ENCODE results near the gene NFATC1. TPM values are rescaled to one million over a fixed set of nuclear protein-coding genes. Genes with fewer than 3 reads are reported as not detected.

The NFATC1 gene
- total and polyA plus RNA-seq, 2 donors = 5.4 to 23.8 TPM

DNA sequence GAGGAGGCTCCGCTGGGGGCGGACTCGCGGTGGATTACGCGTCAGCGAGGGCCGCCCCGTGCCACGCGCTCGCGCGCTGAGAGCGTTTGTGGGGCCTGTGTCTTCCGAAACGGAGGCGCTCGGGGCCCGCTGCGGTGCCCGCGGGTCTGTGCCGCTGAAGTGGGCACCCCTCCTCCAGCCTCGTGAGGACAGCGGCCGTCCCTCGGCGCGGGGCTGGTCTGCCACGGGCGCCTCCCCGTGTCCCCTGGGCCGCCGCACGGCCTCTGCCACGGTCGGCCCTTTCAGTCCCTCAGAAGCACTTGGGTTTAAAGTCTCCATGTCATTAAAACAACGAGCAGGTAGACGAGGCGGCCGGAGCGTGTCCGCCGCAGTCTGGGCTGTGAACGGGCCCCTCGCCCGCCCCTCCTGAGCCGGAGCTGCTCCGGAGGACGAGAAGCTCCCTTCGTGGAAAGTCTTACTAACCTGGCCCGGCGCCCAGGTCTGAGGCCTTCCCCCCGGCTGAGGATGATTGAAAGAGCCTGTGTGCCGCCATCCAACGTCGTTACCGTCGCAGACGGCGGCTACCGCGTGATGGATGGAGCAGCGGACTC lies 97.6 kb downstream of the NFATC1 start:
- DNase-seq (ENCODE audit: low read depth in 6 of 9, low spot score in 9 of 9) = no peak
- no peak overlapping the region for H3K4me3 ChIP-seq (ENCODE audit: low read length in 2 of 2)
- no peaks in the 10 kb centered on the region for H3K27me3 ChIP-seq (ENCODE audit: control insufficient read depth in 2 of 2, insufficient read depth in 1 of 2, low read length in 1 of 2)
- peaks cover 0 to 7% of the 10 kb centered on the region in 2 donors for H3K4me1 ChIP-seq (ENCODE audit: control insufficient read depth in 2 of 2, insufficient read depth in 2 of 2, low read length in 2 of 2)
- peaks cover 2 to 31% of the 10 kb centered on the region in 2 donors for H3K36me3 ChIP-seq (ENCODE audit: control insufficient read depth in 2 of 2, insufficient read depth in 2 of 2, low read length in 1 of 2)
- 97% methylated on average over 65 of the region's 65 CpGs for WGBS
- H3K27ac ChIP-seq (ENCODE audit: low read depth in 1 of 2, low read length in 1 of 2) = no peak overlapping the region
- H3K9me3 ChIP-seq (ENCODE audit: control insufficient read depth in 2 of 2, insufficient read depth in 1 of 2, low read length in 1 of 2) = peaks cover 2 to 31% of the 10 kb centered on the region in 2 donors

DNA sequence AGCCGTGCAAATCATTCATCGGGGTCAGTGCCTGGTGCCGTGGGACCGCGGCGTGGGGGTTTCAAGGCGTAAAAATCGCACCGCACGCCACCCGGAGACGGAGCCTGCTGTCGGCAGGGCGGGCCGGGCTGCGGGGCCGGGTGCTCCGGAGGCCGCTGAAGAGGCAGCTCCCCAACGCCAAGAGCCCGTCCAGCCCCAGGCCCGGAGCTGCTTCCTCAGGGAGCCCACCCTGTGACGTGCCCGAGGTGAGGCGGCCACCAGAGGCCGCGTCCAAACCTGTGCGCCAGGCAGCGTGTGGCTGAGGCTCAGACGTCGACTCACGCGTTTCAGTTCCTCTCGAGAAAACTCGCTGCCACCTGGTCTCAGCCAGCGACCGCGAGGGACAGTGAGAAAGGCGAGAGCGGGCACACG lies 98.1 kb downstream of the NFATC1 start:
- H3K4me1 ChIP-seq (ENCODE audit: control insufficient read depth in 2 of 2, insufficient read depth in 2 of 2, low read length in 2 of 2) = peaks cover 0 to 7% of the 10 kb centered on the region in 2 donors
- no peak for DNase-seq (ENCODE audit: low read depth in 6 of 9, low spot score in 9 of 9)
- peaks cover 2 to 26% of the 10 kb centered on the region in 2 donors for H3K36me3 ChIP-seq (ENCODE audit: control insufficient read depth in 2 of 2, insufficient read depth in 2 of 2, low read length in 1 of 2)
- H3K27ac ChIP-seq (ENCODE audit: low read depth in 1 of 2, low read length in 1 of 2) = no peak overlapping the region
- H3K27me3 ChIP-seq (ENCODE audit: control insufficient read depth in 2 of 2, insufficient read depth in 1 of 2, low read length in 1 of 2) = no peaks in the 10 kb centered on the region
- peaks cover 4 to 34% of the 10 kb centered on the region in 2 donors for H3K9me3 ChIP-seq (ENCODE audit: control insufficient read depth in 2 of 2, insufficient read depth in 1 of 2, low read length in 1 of 2)
- no peak overlapping the region for H3K4me3 ChIP-seq (ENCODE audit: low read length in 2 of 2)
- 97% methylated on average over 41 of the region's 41 CpGs for WGBS

DNA sequence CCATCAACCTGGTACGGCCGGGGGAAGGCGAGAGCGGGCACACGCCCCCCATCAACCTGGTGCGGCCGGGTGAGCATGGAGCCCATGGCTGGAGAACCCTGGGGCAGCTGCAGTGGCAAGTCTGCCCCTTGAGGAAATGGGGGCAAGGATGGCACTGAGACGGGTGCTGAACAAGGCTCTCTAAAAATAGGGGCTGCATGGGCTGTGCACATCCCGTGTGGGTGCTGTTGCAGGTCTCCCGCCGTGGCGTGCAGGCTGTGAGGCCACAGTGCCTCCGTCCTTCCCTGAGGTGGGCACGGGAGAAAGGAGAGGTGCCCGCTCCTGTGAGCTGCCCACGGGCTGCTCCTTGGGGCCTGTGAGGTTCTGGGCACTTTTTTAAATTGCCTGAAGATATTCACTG lies 99.2 kb downstream of the NFATC1 start:
- 98% methylated on average over 16 of the region's 16 CpGs for WGBS

DNA sequence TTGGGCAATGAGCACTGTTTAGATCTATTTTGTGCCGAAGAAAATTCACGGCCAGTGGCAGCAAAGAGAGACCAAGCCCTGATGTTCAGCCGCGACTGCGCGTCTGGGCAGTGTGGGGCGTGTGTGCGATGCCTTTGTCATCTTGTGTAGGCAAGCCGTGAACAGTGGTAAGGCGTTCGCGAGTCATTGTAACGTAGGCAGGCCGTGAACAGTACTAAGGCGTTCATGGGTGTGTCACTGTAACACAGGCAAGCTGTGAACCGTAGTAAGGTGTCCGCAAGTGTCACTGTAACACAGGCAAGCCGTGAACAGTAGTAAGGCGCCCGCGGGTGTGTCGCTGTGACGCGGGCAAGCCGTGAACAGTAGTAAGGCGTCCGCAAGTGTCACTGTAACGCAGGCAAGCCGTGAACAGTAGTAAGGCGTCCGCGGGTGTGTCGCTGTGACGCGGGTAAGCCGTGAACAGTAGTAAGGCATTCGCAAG lies 99.9 kb downstream of the NFATC1 start:
- no peak for DNase-seq (ENCODE audit: low read depth in 6 of 9, low spot score in 9 of 9)
- H3K27ac ChIP-seq (ENCODE audit: low read depth in 1 of 2, low read length in 1 of 2) = no peak overlapping the region

More for the DNA sequence above, 99.2 kb downstream of the NFATC1 start:
- H3K4me3 ChIP-seq (ENCODE audit: low read length in 2 of 2) = no peak overlapping the region
- H3K27me3 ChIP-seq (ENCODE audit: control insufficient read depth in 2 of 2, insufficient read depth in 1 of 2, low read length in 1 of 2) = no peaks in the 10 kb centered on the region
- peaks cover 0 to 20% of the 10 kb centered on the region in 2 donors for H3K36me3 ChIP-seq (ENCODE audit: control insufficient read depth in 2 of 2, insufficient read depth in 2 of 2, low read length in 1 of 2)
- DNase-seq (ENCODE audit: low read depth in 6 of 9, low spot score in 9 of 9) = no peak
- peaks cover 4 to 34% of the 10 kb centered on the region in 2 donors for H3K9me3 ChIP-seq (ENCODE audit: control insufficient read depth in 2 of 2, insufficient read depth in 1 of 2, low read length in 1 of 2)
- H3K4me1 ChIP-seq (ENCODE audit: control insufficient read depth in 2 of 2, insufficient read depth in 2 of 2, low read length in 2 of 2) = peaks cover 0 to 3% of the 10 kb centered on the region in 2 donors
- H3K27ac ChIP-seq (ENCODE audit: low read depth in 1 of 2, low read length in 1 of 2) = no peak overlapping the region

DNA sequence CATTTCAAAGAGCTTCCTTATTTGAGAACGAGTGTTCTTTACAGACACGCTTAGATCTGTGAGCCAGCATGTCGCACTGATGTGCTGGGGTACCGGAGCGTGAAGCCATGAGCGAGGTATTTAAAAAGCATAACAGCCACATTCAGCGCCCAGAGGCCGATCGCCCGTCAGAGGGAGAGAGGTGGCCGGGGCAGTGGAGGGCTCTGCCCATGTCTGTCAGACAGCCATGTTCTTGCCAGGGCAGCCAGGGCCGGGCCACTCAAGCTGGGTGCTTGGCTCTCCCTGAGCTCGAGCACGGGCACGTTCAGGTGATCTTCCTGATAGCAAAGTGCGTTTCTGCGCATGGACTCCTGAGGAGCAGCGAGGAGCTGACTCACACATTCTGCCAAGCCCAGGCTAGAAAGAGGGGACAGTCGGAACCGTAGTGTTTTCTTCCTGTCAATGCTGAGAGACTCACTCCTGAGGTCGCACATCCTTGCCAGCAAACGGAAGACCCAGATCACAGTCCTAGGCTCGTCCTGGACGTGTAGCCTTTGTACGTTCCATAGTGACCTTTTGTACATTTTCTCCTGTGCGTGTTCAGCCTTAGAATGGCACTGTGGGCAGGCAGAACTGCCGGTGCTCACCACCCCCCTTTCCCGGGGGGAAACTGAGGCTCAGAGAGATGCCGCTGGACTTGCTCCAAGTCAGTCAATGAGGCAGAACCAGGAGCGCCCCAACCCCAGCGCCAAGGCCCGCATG lies 100.7 kb downstream of the NFATC1 start:
- H3K4me1 ChIP-seq (ENCODE audit: control insufficient read depth in 2 of 2, insufficient read depth in 2 of 2, low read length in 2 of 2) = peaks cover 0 to 3% of the 10 kb centered on the region in 2 donors
- no peak for DNase-seq (ENCODE audit: low read depth in 6 of 9, low spot score in 9 of 9)
- peaks cover 0 to 16% of the 10 kb centered on the region in 2 donors for H3K36me3 ChIP-seq (ENCODE audit: control insufficient read depth in 2 of 2, insufficient read depth in 2 of 2, low read length in 1 of 2)
- no peak overlapping the region for H3K4me3 ChIP-seq (ENCODE audit: low read length in 2 of 2)
- peaks cover 4 to 34% of the 10 kb centered on the region in 2 donors for H3K9me3 ChIP-seq (ENCODE audit: control insufficient read depth in 2 of 2, insufficient read depth in 1 of 2, low read length in 1 of 2)
- H3K27me3 ChIP-seq (ENCODE audit: control insufficient read depth in 2 of 2, insufficient read depth in 1 of 2, low read length in 1 of 2) = no peaks in the 10 kb centered on the region
- WGBS = 94% methylated on average over 32 of the region's 32 CpGs
- peak overlapping the region in 1 of 2 donors; percentile 30 for H3K27ac ChIP-seq (ENCODE audit: low read depth in 1 of 2, low read length in 1 of 2)

More for the DNA sequence above, 99.9 kb downstream of the NFATC1 start:
- H3K9me3 ChIP-seq (ENCODE audit: control insufficient read depth in 2 of 2, insufficient read depth in 1 of 2, low read length in 1 of 2) = peaks cover 4 to 34% of the 10 kb centered on the region in 2 donors
- 95% methylated on average over 37 of the region's 37 CpGs for WGBS
- H3K4me1 ChIP-seq (ENCODE audit: control insufficient read depth in 2 of 2, insufficient read depth in 2 of 2, low read length in 2 of 2) = peaks cover 0 to 3% of the 10 kb centered on the region in 2 donors
- no peaks in the 10 kb centered on the region for H3K27me3 ChIP-seq (ENCODE audit: control insufficient read depth in 2 of 2, insufficient read depth in 1 of 2, low read length in 1 of 2)
- no peak overlapping the region for H3K4me3 ChIP-seq (ENCODE audit: low read length in 2 of 2)
- peaks cover 0 to 17% of the 10 kb centered on the region in 2 donors for H3K36me3 ChIP-seq (ENCODE audit: control insufficient read depth in 2 of 2, insufficient read depth in 2 of 2, low read length in 1 of 2)

DNA sequence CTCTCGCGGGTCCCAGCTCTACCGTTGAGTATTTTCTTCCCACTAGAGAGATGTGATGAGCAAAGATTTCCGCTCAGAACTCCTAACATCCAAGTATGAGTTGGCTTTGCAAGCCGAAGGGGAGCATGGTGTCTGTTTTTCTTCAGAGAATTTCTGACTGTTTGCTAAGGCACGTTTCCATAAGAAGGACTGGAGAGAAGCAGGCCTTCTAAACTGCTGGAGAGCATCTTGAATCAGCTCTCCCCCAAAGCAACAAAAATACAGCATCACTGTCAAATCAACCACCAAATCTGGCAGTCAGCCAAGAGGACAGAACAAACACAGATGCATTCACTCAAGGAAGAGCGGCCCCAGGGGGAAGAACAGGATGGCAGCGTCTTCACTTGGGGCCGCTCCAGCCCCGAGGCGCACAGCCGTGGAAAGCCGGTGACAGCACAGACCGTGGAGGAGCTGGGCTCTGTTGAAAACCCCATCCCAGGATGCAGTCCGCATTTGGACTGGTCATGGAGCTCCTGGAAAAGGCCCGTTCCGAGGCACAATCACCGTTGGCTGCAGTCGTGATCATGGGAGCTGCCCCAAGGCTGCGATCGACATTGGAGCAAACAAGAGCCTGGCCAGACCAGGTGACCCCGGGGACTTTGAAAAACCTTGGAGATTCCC lies 101.4 kb downstream of the NFATC1 start:
- DNase-seq (ENCODE audit: low read depth in 6 of 9, low spot score in 9 of 9) = no peak
- H3K27ac ChIP-seq (ENCODE audit: low read depth in 1 of 2, low read length in 1 of 2) = peak overlapping the region in 1 of 2 donors; percentile 30
- 89% methylated on average over 22 of the region's 22 CpGs for WGBS

DNA sequence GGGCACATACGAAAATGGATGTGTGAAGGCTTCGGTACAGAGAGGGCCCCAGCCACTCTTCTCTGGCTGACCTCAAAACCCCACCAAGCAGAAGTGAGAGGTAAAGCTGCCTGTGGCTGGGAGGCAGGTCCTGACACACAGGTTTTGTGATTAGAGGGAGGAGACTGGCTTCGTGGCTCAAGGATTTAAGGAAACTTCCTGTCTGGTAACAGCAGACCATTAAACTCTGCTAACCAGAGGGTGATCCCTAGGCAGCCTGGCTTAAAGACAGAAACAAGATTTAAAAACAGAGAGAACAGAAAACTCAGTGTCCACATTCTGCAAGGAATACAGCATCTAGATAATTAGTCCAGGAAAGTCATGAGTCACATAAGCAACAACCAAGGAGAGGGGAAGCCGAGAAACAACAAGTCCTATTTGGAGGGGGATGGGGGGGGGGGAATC lies 101.9 kb downstream of the NFATC1 start:
- no peaks in the 10 kb centered on the region for H3K27me3 ChIP-seq (ENCODE audit: control insufficient read depth in 2 of 2, insufficient read depth in 1 of 2, low read length in 1 of 2)
- no peak for DNase-seq (ENCODE audit: low read depth in 6 of 9, low spot score in 9 of 9)
- H3K4me3 ChIP-seq (ENCODE audit: low read length in 2 of 2) = no peak overlapping the region
- H3K27ac ChIP-seq (ENCODE audit: low read depth in 1 of 2, low read length in 1 of 2) = no peak overlapping the region
- peaks cover 4 to 34% of the 10 kb centered on the region in 2 donors for H3K9me3 ChIP-seq (ENCODE audit: control insufficient read depth in 2 of 2, insufficient read depth in 1 of 2, low read length in 1 of 2)
- H3K36me3 ChIP-seq (ENCODE audit: control insufficient read depth in 2 of 2, insufficient read depth in 2 of 2, low read length in 1 of 2) = peaks cover 0 to 16% of the 10 kb centered on the region in 2 donors
- H3K4me1 ChIP-seq (ENCODE audit: control insufficient read depth in 2 of 2, insufficient read depth in 2 of 2, low read length in 2 of 2) = peaks cover 0 to 3% of the 10 kb centered on the region in 2 donors
- 87% methylated on average over 4 of the region's 4 CpGs for WGBS

More for the DNA sequence above, 101.4 kb downstream of the NFATC1 start:
- H3K36me3 ChIP-seq (ENCODE audit: control insufficient read depth in 2 of 2, insufficient read depth in 2 of 2, low read length in 1 of 2) = peaks cover 0 to 16% of the 10 kb centered on the region in 2 donors
- peaks cover 0 to 3% of the 10 kb centered on the region in 2 donors for H3K4me1 ChIP-seq (ENCODE audit: control insufficient read depth in 2 of 2, insufficient read depth in 2 of 2, low read length in 2 of 2)
- no peak overlapping the region for H3K4me3 ChIP-seq (ENCODE audit: low read length in 2 of 2)
- H3K9me3 ChIP-seq (ENCODE audit: control insufficient read depth in 2 of 2, insufficient read depth in 1 of 2, low read length in 1 of 2) = peaks cover 4 to 34% of the 10 kb centered on the region in 2 donors
- no peaks in the 10 kb centered on the region for H3K27me3 ChIP-seq (ENCODE audit: control insufficient read depth in 2 of 2, insufficient read depth in 1 of 2, low read length in 1 of 2)

DNA sequence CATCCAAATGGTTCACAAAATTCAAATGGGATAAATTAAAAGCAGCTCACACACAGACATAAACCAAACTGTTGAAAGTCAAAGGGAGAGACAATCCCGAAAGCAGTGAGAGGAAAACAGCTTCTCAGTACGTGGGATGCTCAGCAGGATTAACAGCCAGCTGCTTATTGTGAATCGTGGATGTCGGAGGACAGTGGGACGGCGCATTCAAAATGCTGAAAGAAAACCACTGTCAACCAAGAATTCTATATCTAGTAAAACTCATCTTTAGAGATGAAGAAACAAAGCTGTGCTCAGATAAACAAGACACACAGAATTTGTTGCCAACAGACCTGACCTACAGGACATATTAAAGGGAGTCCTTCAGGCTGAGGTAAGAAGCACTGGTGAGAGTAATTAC lies 102.9 kb downstream of the NFATC1 start:
- Histone ChIP-seq H3K27me3 (ENCODE audit: control insufficient read depth in 2 of 2, insufficient read depth in 1 of 2, low read length in 1 of 2) (no peaks in the 10 kb centered on the region), H3K36me3 (ENCODE audit: control insufficient read depth in 2 of 2, insufficient read depth in 2 of 2, low read length in 1 of 2) (peaks cover 0 to 9% of the 10 kb centered on the region in 2 donors), H3K4me1 (ENCODE audit: control insufficient read depth in 2 of 2, insufficient read depth in 2 of 2, low read length in 2 of 2) (peaks cover 0 to 3% of the 10 kb centered on the region in 2 donors), H3K27ac (ENCODE audit: low read depth in 1 of 2, low read length in 1 of 2) (no peak overlapping the region), H3K4me3 (ENCODE audit: low read length in 2 of 2) (no peak overlapping the region), H3K9me3 (ENCODE audit: control insufficient read depth in 2 of 2, insufficient read depth in 1 of 2, low read length in 1 of 2) (peaks cover 4 to 26% of the 10 kb centered on the region in 2 donors)
- DNase-seq (ENCODE audit: low read depth in 6 of 9, low spot score in 9 of 9) = no peak
- WGBS = over 99% methylated on average over 6 of the region's 6 CpGs
